ENCODE measurements around the gene CORIN. TPM values are rescaled to one million over a fixed set of nuclear protein-coding genes. Genes with fewer than 3 reads are reported as not detected.

The CORIN gene
- total and polyA plus RNA-seq, 2 donors (not counting 1 experiment from before 2014, with no cell fraction given): 0.25 TPM; not detected in 1

GRCh38 chr4:47579235-47579634 lies 258.6 kb downstream of the CORIN start:
- CTCF ChIA-PET: no interaction called here
- no peak for ATAC-seq (ENCODE audit: low read depth)
- no peaks in the 10 kb centered on the region for H3K79me2 ChIP-seq (ENCODE audit: control insufficient read depth, insufficient read depth, low read length)
- peaks cover 23 to 85% of the 10 kb centered on the region in 2 experiments for H3K36me3 ChIP-seq (replicated peaks in 1 of 2; ENCODE audit: control extremely low read depth in 1 of 2, control insufficient read depth in 1 of 2, extremely low read depth in 1 of 2, insufficient read depth in 2 of 2, low read length in 1 of 2)
- H3K4me1 ChIP-seq (ENCODE audit: control insufficient read depth in 2 of 2, insufficient read depth in 2 of 2, low read length in 2 of 2): no peaks in the 10 kb centered on the region
- no peak overlapping the region for H3K9ac ChIP-seq (ENCODE audit: low read length)
- no peak overlapping the region for H3K27ac ChIP-seq (ENCODE audit: low read length in 2 of 2)
- H3K27me3 Mint-ChIP-seq: no peaks in the 10 kb centered on the region
- no peak overlapping the region for H3K4me3 Mint-ChIP-seq
- TF ChIP-seq CTCF (IDR thresholded peaks at IDR 0.05): no peak
- TF ChIP-seq EZH2 (IDR thresholded peaks at IDR 0.05; ENCODE audit: borderline replicate concordance, insufficient read depth, low read depth, low read length, poor library complexity, severe bottlenecking): no peak
- no peak overlapping the region for H3K4me2 ChIP-seq (replicated peaks; ENCODE audit: low read depth, low read length, poor library complexity, severe bottlenecking)
- H2AFZ ChIP-seq (ENCODE audit: insufficient read depth, low read depth, low read length, poor library complexity, severe bottlenecking): no peak overlapping the region
- H3K9me3 ChIP-seq (ENCODE audit: control extremely low read depth in 1 of 3, control insufficient read depth in 2 of 3, insufficient read depth in 1 of 3, low read length in 2 of 3): peaks cover 0 to 2% (median 0%) of the 10 kb centered on the region in 3 donors
- DNase-seq: no peak
- WGBS (ENCODE audit: insufficient coverage): no CpG with 5 or more reads among the region's 3 CpGs
- H3K4me1 Mint-ChIP-seq: no peaks in the 10 kb centered on the region
- H3K27ac Mint-ChIP-seq: no peak overlapping the region
- intact Hi-C loops (cut with micrococcal nuclease): no loop called here
- H3K9me3 Mint-ChIP-seq (ENCODE audit: insufficient read depth): no peaks in the 10 kb centered on the region
- no peaks in the 10 kb centered on the region for H4K20me1 ChIP-seq (ENCODE audit: control insufficient read depth, insufficient read depth, low read length, poor library complexity, severe bottlenecking)
- H3K27me3 ChIP-seq (replicated peaks in 1 of 4; ENCODE audit: control extremely low read depth in 1 of 4, control insufficient read depth in 3 of 4, insufficient read depth in 4 of 4, low read length in 3 of 4): no peaks in the 10 kb centered on the region
- no peak overlapping the region for H3K4me3 ChIP-seq (ENCODE audit: control extremely low read depth in 1 of 5, extremely low read depth in 1 of 5, insufficient read depth in 1 of 5, low read depth in 2 of 5, low read length in 4 of 5)
- POLR2A ChIA-PET: no interaction called here

GRCh38 chr4:47577779-47578553 lies 259.9 kb downstream of the CORIN start:
- peaks cover 19 to 88% of the 10 kb centered on the region in 2 experiments for H3K36me3 ChIP-seq (replicated peaks in 1 of 2; ENCODE audit: control extremely low read depth in 1 of 2, control insufficient read depth in 1 of 2, extremely low read depth in 1 of 2, insufficient read depth in 2 of 2, low read length in 1 of 2)
- H3K4me1 Mint-ChIP-seq: no peaks in the 10 kb centered on the region
- no peaks in the 10 kb centered on the region for H4K20me1 ChIP-seq (ENCODE audit: control insufficient read depth, insufficient read depth, low read length, poor library complexity, severe bottlenecking)
- no peak overlapping the region for H3K9ac ChIP-seq (ENCODE audit: low read length)
- 100% methylated on average over 3 of the region's 7 CpGs for WGBS (ENCODE audit: insufficient coverage)
- H3K4me1 ChIP-seq (ENCODE audit: control insufficient read depth in 2 of 2, insufficient read depth in 2 of 2, low read length in 2 of 2): no peaks in the 10 kb centered on the region
- POLR2A ChIA-PET: no interaction called here
- H3K27me3 ChIP-seq (replicated peaks in 1 of 4; ENCODE audit: control extremely low read depth in 1 of 4, control insufficient read depth in 3 of 4, insufficient read depth in 4 of 4, low read length in 3 of 4): no peaks in the 10 kb centered on the region
- H3K9me3 Mint-ChIP-seq (ENCODE audit: insufficient read depth): no peaks in the 10 kb centered on the region
- CTCF ChIA-PET: interaction anchor here (0.9 kb wide), 1 partner anchor 11 kb away, joined by 4 read pairs; no protein-coding TSS in a partner anchor
- H3K4me2 ChIP-seq (replicated peaks; ENCODE audit: low read depth, low read length, poor library complexity, severe bottlenecking): no peak overlapping the region
- no peak overlapping the region for H3K27ac Mint-ChIP-seq
- no peak overlapping the region for H3K4me3 Mint-ChIP-seq
- H3K9me3 ChIP-seq (ENCODE audit: control extremely low read depth in 1 of 3, control insufficient read depth in 2 of 3, insufficient read depth in 1 of 3, low read length in 2 of 3): peaks cover 0 to 2% (median 0%) of the 10 kb centered on the region in 3 donors
- intact Hi-C loops (cut with micrococcal nuclease): no loop called here
- H3K27me3 Mint-ChIP-seq: no peaks in the 10 kb centered on the region
- no peak for ATAC-seq (ENCODE audit: low read depth)
- no peak overlapping the region for H3K4me3 ChIP-seq (ENCODE audit: control extremely low read depth in 1 of 5, extremely low read depth in 1 of 5, insufficient read depth in 1 of 5, low read depth in 2 of 5, low read length in 4 of 5)
- no peak overlapping the region for H2AFZ ChIP-seq (ENCODE audit: insufficient read depth, low read depth, low read length, poor library complexity, severe bottlenecking)
- no peak overlapping the region for H3K27ac ChIP-seq (ENCODE audit: low read length in 2 of 2)
- no peak for DNase-seq
- TF ChIP-seq EZH2 (IDR thresholded peaks at IDR 0.05; ENCODE audit: borderline replicate concordance, insufficient read depth, low read depth, low read length, poor library complexity, severe bottlenecking) (no peak), CTCF (IDR thresholded peaks at IDR 0.05) (no peak)
- H3K79me2 ChIP-seq (ENCODE audit: control insufficient read depth, insufficient read depth, low read length): no peaks in the 10 kb centered on the region

Data from B cell (primary cell).